HG03565 (cell line): ENCODE data around the gene RPTOR.

ENCODE experiments used
- ATAC-seq: cut with Tn5 transposase; IDR thresholded peaks from one replicate; pipeline ENCODE4 v1.9.1; 2021; ENCODE audit warnings: mild to moderate bottlenecking, moderate library complexity; ENCODE audit not compliant: unreplicated experiment

RPTOR gene

GRCh38 chr17:81002013-81002384, 457.4 kb downstream of the RPTOR start:
- no peak for ATAC-seq

GRCh38 chr17:81002409-81003361, 458.0 kb downstream of the RPTOR start:
- no peak for ATAC-seq

GRCh38 chr17:81003711-81004475, 459.3 kb downstream of the RPTOR start:
- no peak for ATAC-seq

GRCh38 chr17:81006891-81007290, 462.3 kb downstream of the RPTOR start:
- ATAC-seq, result no peak

- ATAC-seq, result no peak
Measured at GRCh38 chr17:81008140-81008539, 463.5 kb downstream of the RPTOR start.

GRCh38 chr17:81009136-81009535, 464.5 kb downstream of the RPTOR start:
- ATAC-seq, result no peak

- no peak for ATAC-seq
Measured at GRCh38 chr17:81010935-81011334, 466.3 kb downstream of the RPTOR start.

GRCh38 chr17:81011951-81012350, 467.3 kb downstream of the RPTOR start:
- no peak for ATAC-seq

GRCh38 chr17:81012574-81013447, 468.2 kb downstream of the RPTOR start:
- no peak for ATAC-seq

GRCh38 chr17:81013642-81014041, 469.0 kb downstream of the RPTOR start:
- no peak for ATAC-seq

GRCh38 chr17:81015136-81015535, 470.5 kb downstream of the RPTOR start:
- ATAC-seq, result no peak
